ENCODE measurements around the gene HCCS.

DNA sequence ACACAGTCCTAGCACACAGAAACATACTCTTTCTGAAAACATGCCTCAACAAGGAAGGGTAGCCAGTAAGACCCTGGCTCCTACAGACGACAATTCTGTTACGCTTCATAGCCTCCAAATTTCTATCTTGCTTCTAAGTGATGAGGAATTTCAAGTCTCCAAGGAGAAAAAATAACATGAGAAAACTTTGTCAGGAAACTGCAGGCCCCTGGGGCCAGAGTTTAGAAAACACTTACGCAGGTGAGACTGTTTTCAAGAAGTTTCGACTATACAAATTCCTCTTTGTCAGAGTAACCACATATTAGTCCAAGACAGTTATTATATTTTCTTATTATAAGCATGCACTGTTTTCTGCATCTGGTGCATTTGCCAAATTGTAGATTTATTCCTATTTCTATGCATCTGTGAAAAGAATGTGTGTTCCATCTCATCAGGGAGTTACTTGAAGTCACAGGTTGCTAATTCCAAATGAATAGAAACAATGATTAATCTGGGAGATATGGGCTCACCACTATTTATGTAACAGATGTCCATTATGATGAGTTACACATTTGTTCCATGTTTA, 30.3 kb upstream of the HCCS start:
- TF ChIP-seq CTCF (IDR thresholded peaks at IDR 0.05) (no peak), POLR2A (IDR thresholded peaks at IDR 0.05) (no peak)
